GM18858 (cell line): Measurements from ENCODE around the gene ZNF208.
"Not testable (repeated sequence)": the region's sequence is repeated elsewhere in the genome, so short reads cannot be mapped to it uniquely, and the experiment has no call there.

Experiments
- ATAC-seq: cut with Tn5 transposase; IDR thresholded peaks from one replicate; pipeline ENCODE4 v1.9.1; 2021; ENCODE audit not compliant: unreplicated experiment

The ZNF208 gene

GRCh38 chr19:22010437-22011143, at the start of gene ZNF208:
Gene ZNF208 (minus strand): TSS chr19:22010943. CDS start chr19:22010794, 149 bp downstream.
- ATAC-seq = not testable (repeated sequence)

DNA sequence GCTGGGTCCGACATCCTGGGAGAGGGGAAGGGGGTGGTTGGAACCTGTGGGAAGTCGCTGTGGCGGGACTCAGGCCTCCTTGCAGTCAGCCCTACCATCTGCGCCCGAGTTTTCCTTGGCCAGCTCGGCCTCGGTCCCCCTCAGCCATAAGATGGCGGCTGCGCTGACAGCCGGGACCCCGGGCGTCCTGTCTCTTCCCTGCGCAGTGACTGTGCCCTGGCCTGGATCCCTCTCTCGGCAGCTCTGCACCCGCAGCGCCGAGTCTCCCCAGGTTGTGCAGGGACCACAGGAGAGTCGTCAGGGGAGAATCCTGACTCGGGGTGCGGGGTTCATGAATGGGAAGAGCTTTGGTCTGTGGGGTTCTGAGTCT, 41.9 kb upstream of the ZNF208 start:
- ATAC-seq = no peak

DNA sequence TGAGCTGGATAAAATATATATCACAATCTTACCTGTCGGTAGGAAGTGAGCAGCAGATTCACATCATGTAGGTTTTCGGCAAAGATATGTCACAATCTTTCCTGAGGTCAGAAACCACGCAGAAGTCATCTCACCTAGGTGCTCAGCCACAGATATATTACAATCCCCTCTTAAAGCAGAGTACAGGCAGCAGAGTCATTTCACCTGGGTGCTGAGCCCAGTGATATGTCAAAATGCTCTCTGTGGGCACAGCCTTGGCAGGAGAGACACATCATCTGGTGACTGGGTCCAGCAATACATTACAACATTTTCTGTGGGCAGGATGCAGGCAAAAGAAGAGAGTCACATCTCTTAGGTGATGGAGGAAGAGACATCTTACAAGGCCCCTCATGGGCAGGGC, 30.4 kb upstream of the ZNF208 start:
- not testable (repeated sequence) for ATAC-seq

GRCh38 chr19:22030680-22031079, 19.9 kb upstream of the ZNF208 start:
- ATAC-seq = no peak

DNA sequence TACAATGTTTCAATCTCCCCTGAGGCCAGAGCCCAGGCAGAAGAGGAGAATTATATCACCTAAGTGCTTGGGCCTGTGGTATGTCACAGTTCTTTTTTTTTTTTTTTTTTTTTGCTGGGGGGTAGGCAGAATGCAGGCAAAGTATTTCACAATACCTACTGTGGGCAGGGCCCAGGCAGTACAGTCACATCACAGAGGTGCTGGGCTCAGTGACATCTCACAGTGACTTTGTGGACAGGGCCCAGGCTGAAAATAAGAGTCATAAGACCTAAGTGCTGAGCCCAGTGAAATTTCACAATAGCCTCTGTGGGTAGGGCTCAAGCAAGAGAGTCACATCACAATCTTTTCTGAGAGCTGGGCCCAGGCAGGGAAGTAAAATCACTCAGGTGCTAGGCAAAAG, 15.9 kb upstream of the ZNF208 start:
- no peak for ATAC-seq

GRCh38 chr19:22025539-22025938, 14.8 kb upstream of the ZNF208 start:
- ATAC-seq = not testable (repeated sequence)

GRCh38 chr19:21970466-21970865, 40.3 kb downstream of the ZNF208 start:
- no peak for ATAC-seq

DNA sequence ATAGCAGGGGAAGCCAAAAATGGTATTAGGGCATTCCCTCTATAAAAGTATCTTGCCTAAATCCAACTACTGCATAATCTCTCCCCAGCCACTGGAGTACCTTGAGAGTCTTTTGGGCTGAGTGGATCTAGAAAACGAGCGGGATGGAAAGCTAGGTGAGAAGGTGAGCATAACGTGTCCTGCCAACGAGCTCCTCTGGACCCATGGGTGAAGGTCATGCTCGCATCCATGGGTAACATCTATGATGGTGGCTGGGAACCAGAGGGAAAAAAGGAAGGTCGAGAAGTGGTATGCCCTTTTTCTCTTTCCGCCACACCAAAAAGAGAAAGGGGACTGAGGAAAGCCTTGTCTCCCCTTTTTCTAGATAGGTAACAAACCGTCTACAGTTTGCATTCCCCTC, 63.0 kb downstream of the ZNF208 start:
- no peak for ATAC-seq

GRCh38 chr19:21940684-21941083, 70.1 kb downstream of the ZNF208 start:
- no peak for ATAC-seq

GRCh38 chr19:21934593-21934992, 76.2 kb downstream of the ZNF208 start:
- no peak for ATAC-seq

- ATAC-seq = no peak
Observed at GRCh38 chr19:21934131-21934530, 76.6 kb downstream of the ZNF208 start.

DNA sequence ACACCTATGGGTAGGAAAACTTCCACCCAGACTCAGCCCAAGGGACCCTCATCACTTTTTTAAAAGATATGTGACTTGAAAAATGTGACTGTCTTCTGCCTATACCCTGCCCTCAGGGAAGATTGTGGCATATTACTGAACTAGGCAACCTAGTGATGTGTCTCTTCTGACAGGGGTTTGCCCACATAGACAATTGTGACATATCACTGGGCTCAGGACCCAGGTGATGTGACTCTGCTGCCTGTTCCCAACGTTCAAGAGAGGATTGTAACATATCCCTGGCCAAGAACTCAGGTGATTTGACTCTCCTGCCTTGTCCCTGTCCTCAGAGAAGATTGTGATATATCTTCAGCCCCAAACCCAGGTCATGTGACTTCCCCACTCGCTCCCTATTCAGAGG, 88.5 kb downstream of the ZNF208 start:
- ATAC-seq = no peak

DNA sequence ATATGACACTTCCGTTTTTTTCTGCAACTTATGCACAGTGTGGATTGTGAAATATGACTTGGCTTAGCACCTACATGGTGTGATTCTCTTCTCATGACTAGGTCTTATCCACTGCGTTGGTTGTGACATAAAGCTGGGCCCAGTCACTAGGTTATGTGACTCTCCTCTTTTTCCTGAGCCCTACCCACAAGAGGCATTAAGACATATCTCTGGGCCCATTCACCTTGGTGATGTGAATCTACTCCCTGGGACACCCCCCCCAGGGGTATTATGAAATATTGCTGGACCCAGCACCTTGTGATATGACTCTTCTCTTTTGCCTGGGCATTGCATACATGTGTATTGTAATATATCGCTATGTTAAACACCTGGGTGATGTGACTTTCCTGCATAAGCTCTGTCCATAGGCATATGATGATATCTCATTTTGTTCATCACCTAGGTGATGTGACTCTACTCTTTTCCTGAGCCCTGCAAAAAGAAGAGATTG, 89.0 kb downstream of the ZNF208 start:
- no peak for ATAC-seq

GRCh38 chr19:21915411-21915810, 95.3 kb downstream of the ZNF208 start:
- ATAC-seq = no peak

DNA sequence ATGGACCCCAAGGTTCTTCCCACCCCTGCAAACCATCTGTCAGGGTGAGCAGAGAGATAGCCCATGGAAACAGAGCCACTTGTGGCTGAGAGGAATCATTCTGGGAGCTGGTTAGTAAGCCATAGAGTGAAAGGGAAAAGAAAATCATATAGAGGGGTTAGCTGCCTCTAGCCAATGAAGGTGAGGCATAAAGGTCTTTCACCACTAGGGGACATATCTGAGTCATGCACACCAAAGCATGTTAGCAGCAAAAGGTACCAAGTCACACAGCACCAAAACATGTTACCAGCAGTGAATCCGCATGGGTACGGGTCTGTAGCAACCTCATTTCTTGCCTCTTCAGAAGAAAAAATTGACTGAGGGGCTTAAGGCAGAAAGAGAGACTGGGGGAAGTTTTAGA, 98.1 kb downstream of the ZNF208 start:
- no peak for ATAC-seq

DNA sequence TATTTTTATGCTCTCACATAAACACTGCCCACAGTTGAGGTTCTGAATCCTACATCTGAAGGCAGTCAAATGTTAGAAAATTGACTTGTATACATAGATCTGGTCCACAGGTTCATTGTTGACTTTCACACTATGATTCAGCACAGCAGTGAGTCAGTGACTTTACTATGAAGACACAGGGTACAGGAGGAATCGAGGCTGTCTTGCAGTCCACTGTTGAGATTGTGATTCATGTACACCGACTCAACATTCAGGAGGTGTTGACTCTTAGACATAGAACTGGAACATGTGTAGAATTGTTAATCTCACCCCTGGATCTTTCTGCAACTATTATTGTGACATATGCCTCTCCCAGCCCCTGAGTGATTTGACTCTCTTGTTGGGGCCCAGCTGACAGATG, 100.4 kb downstream of the ZNF208 start:
- no peak for ATAC-seq

GRCh38 chr19:21908066-21908465, 102.7 kb downstream of the ZNF208 start:
- ATAC-seq = no peak

DNA sequence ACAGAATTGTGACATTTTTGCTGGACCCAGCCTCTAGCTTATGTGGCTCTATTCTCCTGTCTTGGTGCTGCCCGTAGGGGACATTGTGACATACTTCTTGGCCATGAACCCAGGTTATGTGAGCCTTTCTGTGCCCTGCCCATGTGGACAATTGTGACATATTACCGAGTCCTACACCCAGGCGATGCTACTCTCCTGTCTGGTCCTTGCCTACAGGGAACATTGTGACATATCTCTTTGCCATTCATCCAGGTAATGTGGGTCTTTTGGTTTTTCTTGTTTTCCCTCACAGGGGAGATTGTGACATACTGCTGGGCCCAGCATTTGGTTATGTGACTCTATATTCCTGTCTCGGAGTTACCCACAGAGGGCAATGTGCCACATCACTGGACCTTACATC, 103.2 kb downstream of the ZNF208 start:
- no peak for ATAC-seq

GRCh38 chr19:21902571-21902970, 108.2 kb downstream of the ZNF208 start:
- no peak for ATAC-seq

- ATAC-seq = no peak
Observed at GRCh38 chr19:21901861-21902260, 108.9 kb downstream of the ZNF208 start.

- no peak for ATAC-seq
Observed at GRCh38 chr19:21900401-21900800, 110.3 kb downstream of the ZNF208 start.

- ATAC-seq = no peak
Observed at GRCh38 chr19:21891086-21891485, 119.7 kb downstream of the ZNF208 start.

DNA sequence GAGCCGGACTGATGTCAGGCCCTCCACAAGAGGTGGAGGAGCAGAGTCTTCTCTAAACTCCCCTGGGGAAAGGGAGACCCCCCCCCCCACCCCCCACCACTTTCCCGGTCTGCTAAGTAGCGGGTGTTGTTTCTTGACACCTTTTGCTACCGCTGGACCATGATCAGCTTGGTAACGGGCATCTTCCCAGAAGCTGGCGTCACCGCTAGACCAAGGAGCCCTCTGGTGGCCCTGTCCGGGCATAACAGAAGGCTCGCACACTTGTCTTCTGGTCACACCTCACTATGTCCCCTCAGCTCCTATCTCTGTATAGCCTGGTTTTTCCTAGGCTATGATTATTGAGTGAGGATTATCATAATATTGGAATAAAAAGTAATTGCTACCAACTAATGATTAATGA, 120.7 kb downstream of the ZNF208 start:
- ATAC-seq = not testable (repeated sequence)
